Fibroblast of the conjunctiva (primary cell): ENCODE results near the gene HTR4.

ENCODE experiments used
- DNase-seq: peaks from one replicate; pipeline ENCODE4 v3.0.0-alpha.2; 2010; ENCODE audit warnings: low read depth

Gene HTR4

GRCh38 chr5:148607406-148607805 is 46.9 kb downstream of the HTR4 start:
- DNase-seq: no peak

GRCh38 chr5:148606296-148606695 is 48.0 kb downstream of the HTR4 start:
- DNase-seq: no peak

GRCh38 chr5:148599187-148599586 is 55.1 kb downstream of the HTR4 start:
- DNase-seq: no peak

- no peak for DNase-seq
These were observed 58.6 kb downstream of the HTR4 start for GRCh38 chr5:148595697-148596096.

- DNase-seq: no peak
These were observed 67.5 kb downstream of the HTR4 start for GRCh38 chr5:148586796-148587195.

GRCh38 chr5:148585988-148586387 is 68.3 kb downstream of the HTR4 start:
- no peak for DNase-seq

GRCh38 chr5:148584103-148584502 is 70.2 kb downstream of the HTR4 start:
- no peak for DNase-seq

GRCh38 chr5:148583421-148583965 is 70.8 kb downstream of the HTR4 start:
- no peak for DNase-seq

- DNase-seq: no peak
These were observed 80.2 kb downstream of the HTR4 start for GRCh38 chr5:148574167-148574566.

GRCh38 chr5:148573374-148573773 is 81.0 kb downstream of the HTR4 start:
- no peak for DNase-seq

GRCh38 chr5:148569948-148570347 is 84.4 kb downstream of the HTR4 start:
- no peak for DNase-seq

- no peak for DNase-seq
These were observed 89.2 kb downstream of the HTR4 start for GRCh38 chr5:148565148-148565547.

- DNase-seq: no peak
These were observed 91.3 kb downstream of the HTR4 start for GRCh38 chr5:148563021-148563420.

- no peak for DNase-seq
These were observed 92.5 kb downstream of the HTR4 start for GRCh38 chr5:148561801-148562311.

- no peak for DNase-seq
These were observed 94.9 kb downstream of the HTR4 start for GRCh38 chr5:148559461-148559860.

- no peak for DNase-seq
These were observed 95.4 kb downstream of the HTR4 start for GRCh38 chr5:148558892-148559291.

GRCh38 chr5:148556835-148557234 is 97.5 kb downstream of the HTR4 start:
- DNase-seq: no peak

- DNase-seq: no peak
These were observed 99.7 kb downstream of the HTR4 start for GRCh38 chr5:148554621-148555020.

- DNase-seq: no peak
These were observed 110.6 kb downstream of the HTR4 start for GRCh38 chr5:148543727-148544126.

- no peak for DNase-seq
These were observed 111.5 kb downstream of the HTR4 start for GRCh38 chr5:148542812-148543211.

GRCh38 chr5:148541054-148541835 is 113.1 kb downstream of the HTR4 start:
- DNase-seq: no peak

GRCh38 chr5:148540647-148541046 is 113.7 kb downstream of the HTR4 start:
- no peak for DNase-seq

GRCh38 chr5:148539851-148540250 is 114.5 kb downstream of the HTR4 start:
- DNase-seq: no peak

GRCh38 chr5:148535190-148535589 is 119.1 kb downstream of the HTR4 start:
- DNase-seq: no peak
